Endothelial cell of umbilical vein (primary cell): Measurements from ENCODE around the gene ME3. TPM values are rescaled to one million over a fixed set of nuclear protein-coding genes. Genes with fewer than 3 reads are reported as not detected.

Source experiments
- BruUV-seq: library from RNA; stranded (reverse); fragments of 400-500 nt; replicated peaks from 2 replicates; lab custom pipeline; 2021; lab: Mats Ljungman, UMichigan
- CTCF ChIA-PET: fragments of 300-600, 350-600 bp; sonication (Branson Sonifier 250); formaldehyde crosslinking; loops from one replicate; lab custom pipeline; 2021; ENCODE audit warnings: antibody characterized with exemption, inconsistent platforms; lab: Charles Lee
- POLR2A ChIA-PET: fragments of 300-600, 350-600 bp; sonication (Branson Sonifier 250); formaldehyde crosslinking; loops from one replicate; lab custom pipeline; 2021; ENCODE audit warnings: antibody characterized with exemption, inconsistent platforms; lab: Charles Lee
- DNase-seq: peaks from one replicate; pipeline ENCODE4 v3.0.0-alpha.2; 2011; ENCODE audit warnings: low read depth, low spot score
- FAIRE-seq: peaks from 2 replicates; lab custom pipeline; 2011; peaks lifted over from hg19 to GRCh38; lab: Jason Lieb, UNC
- H2AFZ ChIP-seq: 2 replicates; pipeline ENCODE4 v1.6.0; 2012; ENCODE audit warnings: low read depth, low read length, control low read depth, inconsistent platforms
- H3K27ac ChIP-seq: 2 replicates; pipeline ENCODE4 v1.5.1; 2011; ENCODE audit warnings: low read depth, mild to moderate bottlenecking, control low read depth, low read length, moderate library complexity; ENCODE audit not compliant: insufficient read depth
- H3K27me3 ChIP-seq, 2 experiments: 2 replicates each; pipeline versions ENCODE4 v1.6.0 to v1.6.1; 2011; ENCODE audit warnings: low read length in 2 of 2, mixed read lengths in 1 of 2; ENCODE audit not compliant: control insufficient read depth in 2 of 2, insufficient read depth in 2 of 2
- H3K36me3 ChIP-seq, 2 experiments: 2 replicates in 1 of 2; 3 replicates in 1 of 2; pipeline ENCODE4 v1.5.1; 2011; ENCODE audit warnings: low read length in 2 of 2, mild to moderate bottlenecking in 1 of 2, moderate library complexity in 1 of 2; ENCODE audit not compliant: control insufficient read depth in 2 of 2, insufficient read depth in 2 of 2; ENCODE audit errors: extremely low read depth in 1 of 2
- H3K4me1 ChIP-seq: 3 replicates; pipeline ENCODE4 v1.5.1; 2011; ENCODE audit warnings: mild to moderate bottlenecking, low read length; ENCODE audit not compliant: control insufficient read depth, insufficient read depth; ENCODE audit errors: extremely low read depth
- H3K4me2 ChIP-seq: 2 replicates; pipeline ENCODE4 v1.6.1; 2011; ENCODE audit warnings: low read length, control low read depth, mixed read lengths; ENCODE audit not compliant: insufficient read depth
- H3K4me3 ChIP-seq, 3 experiments: fragments of 200-600 bp in 1 of 3; sonication (generic), shearing (Covaris generic) in 1 of 3; replicated peaks in 1 of 3; 2 replicates each; pipeline ENCODE4 v1.5.1; 2011 to 2016; ENCODE audit warnings: control low read depth in 3 of 3, low read length in 3 of 3, mild to moderate bottlenecking in 2 of 3, inconsistent platforms in 1 of 3, low read depth in 1 of 3, moderate library complexity in 1 of 3; ENCODE audit not compliant: insufficient read depth in 1 of 3
- H3K79me2 ChIP-seq: 2 replicates; pipeline ENCODE4 v1.6.0; 2012; ENCODE audit warnings: low read length, inconsistent platforms; ENCODE audit not compliant: control insufficient read depth, insufficient read depth
- H3K9ac ChIP-seq: replicated peaks from 2 replicates; pipeline ENCODE3; 2011; ENCODE audit warnings: low read length, control low read depth; ENCODE audit not compliant: insufficient read depth; ENCODE audit errors: extremely low read depth
- H3K9me1 ChIP-seq: replicated peaks from 3 replicates; pipeline ENCODE4 v1.6.0; 2011; ENCODE audit warnings: mild to moderate bottlenecking, low read length; ENCODE audit not compliant: control insufficient read depth, insufficient read depth; ENCODE audit errors: extremely low read depth
- H3K9me3 ChIP-seq: replicated peaks from 2 replicates; pipeline ENCODE4 v1.5.1; 2012; ENCODE audit warnings: low read length, inconsistent platforms; ENCODE audit not compliant: control insufficient read depth, insufficient read depth
- H4K20me1 ChIP-seq: replicated peaks from 2 replicates; pipeline ENCODE3; 2011; ENCODE audit warnings: mild to moderate bottlenecking, low read length; ENCODE audit not compliant: control insufficient read depth, insufficient read depth; ENCODE audit errors: extremely low read depth
- EZH2 ChIP-seq: IDR thresholded peaks from 2 replicates; pipeline ENCODE4 v1.6.1; 2012; ENCODE audit warnings: borderline replicate concordance, low read depth, mild to moderate bottlenecking, moderate library complexity, low read length, inconsistent platforms; ENCODE audit not compliant: severe bottlenecking
- FOS ChIP-seq: IDR thresholded peaks from 2 replicates; pipeline ENCODE4 v1.6.1; 2011; ENCODE audit warnings: mild to moderate bottlenecking, low read length, moderate library complexity, borderline replicate concordance; ENCODE audit not compliant: insufficient read depth
- GATA2 ChIP-seq: IDR thresholded peaks from 2 replicates; pipeline ENCODE4 v1.7.0; 2011; ENCODE audit warnings: low read depth, mild to moderate bottlenecking, moderate library complexity, mixed read lengths, low read length; ENCODE audit not compliant: insufficient read length, insufficient read depth
- JUN ChIP-seq: IDR thresholded peaks from 2 replicates; pipeline ENCODE4 v1.6.1; 2011; ENCODE audit warnings: borderline replicate concordance, low read depth; ENCODE audit not compliant: insufficient read length, insufficient read depth
- MYC ChIP-seq: IDR thresholded peaks from one replicate; pipeline ENCODE4 v1.6.1; 2011; ENCODE audit warnings: mild to moderate bottlenecking, low read depth, low read length
- POLR2A ChIP-seq: IDR thresholded peaks from 2 replicates; pipeline ENCODE4 v1.6.1; 2012; ENCODE audit warnings: low read depth, mild to moderate bottlenecking, control low read depth, low read length
- POLR2AphosphoS5 ChIP-seq: IDR thresholded peaks from 2 replicates; pipeline ENCODE4 v1.6.1; 2012; ENCODE audit warnings: low read depth, mild to moderate bottlenecking, control low read depth, low read length, moderate library complexity; ENCODE audit not compliant: insufficient read depth
- dilution Hi-C: fragments of 300-500 bp; cut with MboI; formaldehyde crosslinking; loops from one replicate; pipeline ENCODE4 v1.15.0; 2019; ENCODE audit warnings: low sequenced_read_pairs; ENCODE audit not compliant: extremely low pct_ligation_motif_present
- intact Hi-C: fragments of 100-400 bp; cut with micrococcal nuclease; formaldehyde crosslinking; loops from one replicate; pipeline ENCODE4 v1.10.0; 2022
- polyA plus RNA-seq, 4 experiments: library from polyadenylated mRNA; depleted of rRNA in 3 of 4; stranded (reverse) in 3 of 4; unstranded in 1 of 4; fragments of >200 nt; gene quantifications; 2 replicates each; pipeline versions ENCODE4 v1.2.1 to v1.2.3, GENCODE V29; 2011 to 2012; ENCODE audit warnings: missing spikeins in 1 of 4
- total RNA-seq: library from RNA; stranded (reverse); gene quantifications from 2 replicates; pipeline ENCODE4 v1.2.3, GENCODE V29; 2021
- TF ChIP-seq, protein P1 (sequence below): IDR thresholded peaks from 2 replicates; pipeline ENCODE4 v1.6.1; 2011; ENCODE audit not compliant: insufficient read depth, insufficient read length
- TF ChIP-seq, protein P2 (sequence below), 2 donors: IDR thresholded peaks; 1 replicate in 1 of 2; 2 replicates in 1 of 2; pipeline ENCODE4 v1.5.1; 2011; ENCODE audit warnings: low read length in 2 of 2, mild to moderate bottlenecking in 2 of 2, moderate library complexity in 2 of 2, control low read depth in 1 of 2, inconsistent platforms in 1 of 2, low read depth in 1 of 2; ENCODE audit not compliant: insufficient read depth in 1 of 2; ENCODE audit errors: extremely low read depth in 1 of 2

The ME3 gene
- total and polyA plus RNA-seq, 2 donors (not counting 3 experiments of a cell fraction or from before 2014, with no cell fraction given) = 26.9 to 30.4 TPM

DNA sequence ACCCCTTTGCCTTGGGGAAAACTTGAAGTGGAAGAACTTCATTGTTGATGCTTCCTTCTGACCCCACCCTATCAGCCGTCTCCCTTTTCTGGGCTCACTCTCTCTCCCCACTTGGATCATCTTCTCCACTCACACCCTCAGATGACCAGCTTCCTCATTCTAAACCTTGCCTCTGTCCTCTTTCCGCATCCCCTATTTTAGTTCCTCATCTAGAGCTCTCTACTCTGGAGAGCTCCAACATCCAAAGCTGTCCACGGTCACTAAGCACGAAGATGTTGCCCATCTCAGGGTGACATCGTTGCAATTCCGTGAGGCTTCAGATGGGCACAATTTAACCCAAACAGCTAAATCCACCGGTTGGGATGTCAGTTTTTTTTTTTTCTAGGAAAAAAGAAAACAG is 31.6 kb upstream of the ME3 start:
- FAIRE-seq = no peak

More for the DNA sequence above, 31.6 kb upstream of the ME3 start:
- no peak overlapping the region for H3K27ac ChIP-seq
- DNase-seq = no peak
- no peak overlapping the region for H2AFZ ChIP-seq
- no TSS peak for BruUV-seq
- TF ChIP-seq JUN (no peak), POLR2A (no peak), POLR2AphosphoS5 (no peak), MYC (no peak), GATA2 (no peak), EZH2 (no peak), FOS (no peak)
- TF ChIP-seq, protein P1, sequence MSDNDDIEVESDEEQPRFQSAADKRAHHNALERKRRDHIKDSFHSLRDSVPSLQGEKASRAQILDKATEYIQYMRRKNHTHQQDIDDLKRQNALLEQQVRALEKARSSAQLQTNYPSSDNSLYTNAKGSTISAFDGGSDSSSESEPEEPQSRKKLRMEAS = no peak
- TF ChIP-seq, protein P2, sequence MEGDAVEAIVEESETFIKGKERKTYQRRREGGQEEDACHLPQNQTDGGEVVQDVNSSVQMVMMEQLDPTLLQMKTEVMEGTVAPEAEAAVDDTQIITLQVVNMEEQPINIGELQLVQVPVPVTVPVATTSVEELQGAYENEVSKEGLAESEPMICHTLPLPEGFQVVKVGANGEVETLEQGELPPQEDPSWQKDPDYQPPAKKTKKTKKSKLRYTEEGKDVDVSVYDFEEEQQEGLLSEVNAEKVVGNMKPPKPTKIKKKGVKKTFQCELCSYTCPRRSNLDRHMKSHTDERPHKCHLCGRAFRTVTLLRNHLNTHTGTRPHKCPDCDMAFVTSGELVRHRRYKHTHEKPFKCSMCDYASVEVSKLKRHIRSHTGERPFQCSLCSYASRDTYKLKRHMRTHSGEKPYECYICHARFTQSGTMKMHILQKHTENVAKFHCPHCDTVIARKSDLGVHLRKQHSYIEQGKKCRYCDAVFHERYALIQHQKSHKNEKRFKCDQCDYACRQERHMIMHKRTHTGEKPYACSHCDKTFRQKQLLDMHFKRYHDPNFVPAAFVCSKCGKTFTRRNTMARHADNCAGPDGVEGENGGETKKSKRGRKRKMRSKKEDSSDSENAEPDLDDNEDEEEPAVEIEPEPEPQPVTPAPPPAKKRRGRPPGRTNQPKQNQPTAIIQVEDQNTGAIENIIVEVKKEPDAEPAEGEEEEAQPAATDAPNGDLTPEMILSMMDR (IDR thresholded peaks at IDR 0.05; ENCODE audit: extremely low read depth in 1 of 2, insufficient read depth in 1 of 2, low read depth in 1 of 2, low read length in 2 of 2) = no peak
- H3K9ac ChIP-seq = no peak overlapping the region
- H3K4me3 ChIP-seq = no peak overlapping the region
- ChIA-PET POLR2A (no interaction called here), CTCF (no interaction called here)
- no peaks in the 10 kb centered on the region for H3K36me3 ChIP-seq
- dilution Hi-C loops = no loop called here
- H3K4me1 ChIP-seq = no peaks in the 10 kb centered on the region
- no peaks in the 10 kb centered on the region for H4K20me1 ChIP-seq
- no peaks in the 10 kb centered on the region for H3K79me2 ChIP-seq
- no peak overlapping the region for H3K4me2 ChIP-seq
- no peaks in the 10 kb centered on the region for H3K9me1 ChIP-seq
- no peaks in the 10 kb centered on the region for H3K9me3 ChIP-seq
- H3K27me3 ChIP-seq = no peaks in the 10 kb centered on the region
- intact Hi-C loops = no loop called here
